GM18520 (cell line): Measurements from ENCODE around the gene PAM16.
"Not testable (repeated sequence)": the region's sequence is repeated elsewhere in the genome, so short reads cannot be mapped to it uniquely, and the experiment has no call there.

ENCODE experiments used
- ATAC-seq: cut with Tn5 transposase; IDR thresholded peaks from one replicate; pipeline ENCODE4 v1.9.1; 2021; ENCODE audit not compliant: unreplicated experiment

The PAM16 gene

DNA sequence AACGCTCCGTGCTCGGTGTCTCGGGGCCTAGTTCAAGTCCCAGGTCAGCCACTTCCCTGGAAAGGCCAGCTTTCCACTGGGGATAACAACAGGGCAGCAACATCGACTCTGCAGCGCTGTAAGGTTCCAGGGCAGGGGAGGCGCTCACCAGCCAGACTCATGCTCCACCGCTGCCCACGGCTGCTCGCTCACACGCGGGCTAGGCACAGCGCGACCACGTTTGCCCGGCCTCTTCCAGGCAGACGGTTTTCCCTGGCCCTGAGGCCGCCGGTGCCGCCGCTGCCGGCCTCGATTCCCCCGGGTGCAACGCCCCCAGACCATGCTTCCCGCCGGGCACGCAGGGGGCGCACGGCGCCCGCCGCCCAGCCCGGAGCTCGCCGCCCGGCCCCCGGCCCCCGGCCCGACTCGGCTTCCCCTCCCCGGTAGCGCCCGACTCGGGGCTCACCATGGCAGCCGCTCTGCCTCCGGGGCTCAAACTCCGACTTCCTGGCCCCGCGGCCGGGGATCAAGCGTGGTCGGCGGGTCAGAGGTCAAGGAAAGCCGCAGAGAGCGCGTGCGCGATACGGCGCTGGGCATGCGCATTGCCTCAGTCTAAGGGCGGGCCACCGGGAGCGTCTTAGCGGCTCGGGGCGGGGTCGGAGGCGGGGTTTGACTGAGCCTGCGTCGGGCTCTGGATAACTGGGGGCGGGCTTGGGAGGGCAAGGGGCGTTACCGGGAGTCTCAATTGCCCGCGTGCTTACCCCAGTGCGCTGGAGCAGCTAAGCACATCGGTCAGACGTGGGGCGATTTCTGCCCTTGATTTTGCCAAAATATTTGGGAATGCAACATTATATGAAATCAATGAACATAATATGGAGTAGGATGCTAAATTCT, at the start of gene PAM16:
Gene PAM16 (minus strand): TSS at position 535 of the 873 bp plus-strand sequence. CDS start 87 bp downstream, at position 448.
- peak; percentile 92 for ATAC-seq

DNA sequence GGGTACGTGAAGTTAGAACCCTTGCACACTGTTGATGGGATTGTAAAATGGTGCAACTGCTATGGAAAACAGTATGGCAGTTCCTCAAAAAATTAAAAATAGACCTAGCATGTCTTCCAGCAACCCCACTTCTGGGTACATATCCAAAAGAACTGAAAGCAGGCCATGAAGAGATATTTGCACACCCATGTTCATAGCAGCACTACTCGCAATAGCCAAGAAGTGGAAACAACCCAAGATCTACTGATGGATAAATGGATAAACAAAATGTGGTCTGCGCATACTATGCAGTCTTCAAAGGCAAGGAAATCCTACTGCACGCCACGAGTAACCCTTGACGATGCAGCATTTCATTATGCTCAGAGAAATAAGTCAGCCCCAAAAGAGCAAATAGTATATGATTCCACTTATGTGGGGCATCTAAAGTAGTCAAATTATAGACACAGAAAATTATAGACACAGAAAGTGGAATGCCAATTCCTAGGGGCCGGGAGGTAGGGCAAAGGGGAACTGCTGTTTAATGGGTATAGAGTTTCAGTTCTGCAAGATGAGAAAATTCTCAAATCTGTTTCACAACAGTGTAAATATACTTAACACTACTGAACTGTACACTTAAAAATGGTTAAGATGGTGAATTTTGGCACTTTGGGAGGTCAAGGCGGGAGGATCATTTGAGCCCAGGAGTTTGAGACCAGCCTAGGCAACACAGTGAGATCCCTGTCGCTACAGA, 48.0 kb upstream of the PAM16 start:
- no peak for ATAC-seq

DNA sequence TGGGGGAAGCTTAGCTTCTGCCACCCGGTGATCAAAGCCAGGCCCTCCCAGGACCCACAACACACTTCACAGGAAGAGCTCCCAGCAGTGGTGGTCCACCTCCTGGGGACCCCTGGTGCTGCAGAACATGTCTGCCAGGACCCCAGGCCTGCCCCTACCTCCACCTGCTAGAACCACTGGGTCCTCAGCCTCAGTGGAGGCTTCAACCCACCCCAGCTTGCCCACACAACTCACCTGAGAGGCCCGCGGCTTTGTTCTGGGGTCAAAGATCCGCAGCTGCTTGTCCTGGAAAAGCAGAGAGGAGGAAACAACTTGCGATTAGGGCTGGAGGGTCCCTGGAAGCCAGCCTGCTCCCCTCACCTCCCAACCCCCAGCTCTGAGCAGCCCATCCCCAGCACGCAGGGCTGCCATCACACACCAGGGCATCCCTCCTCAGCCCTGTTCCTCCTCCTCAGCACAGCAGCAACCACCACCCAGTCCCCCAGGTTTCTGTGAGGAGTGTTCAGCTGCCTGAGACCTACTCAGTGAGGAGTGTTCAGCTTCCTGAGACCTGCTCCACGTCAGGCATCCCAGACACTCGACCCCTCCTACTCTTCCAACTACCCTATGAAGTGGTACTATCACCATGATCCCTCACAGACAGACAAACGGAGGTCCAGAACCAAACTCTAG, 44.1 kb upstream of the PAM16 start:
- no peak for ATAC-seq

DNA sequence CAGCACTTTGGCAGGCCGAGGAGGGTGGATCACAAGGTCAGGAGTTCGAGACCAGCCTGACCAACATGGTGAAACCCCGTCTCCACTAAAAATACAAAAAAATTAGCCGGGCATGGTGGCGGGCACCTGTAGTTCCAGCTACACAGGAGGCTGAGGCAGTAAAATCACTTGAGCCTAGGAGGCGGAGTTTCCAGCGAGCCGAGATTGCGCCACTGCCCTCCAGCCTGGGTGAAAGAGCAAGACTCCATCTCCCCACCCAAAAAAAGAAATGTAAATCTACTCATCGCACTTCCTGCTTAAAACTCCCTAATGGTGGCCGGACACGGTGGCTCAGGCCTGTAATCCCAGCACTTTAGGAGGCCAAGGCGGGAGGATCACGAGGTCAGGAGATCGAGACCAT, 42.7 kb upstream of the PAM16 start:
- not testable (repeated sequence) for ATAC-seq

DNA sequence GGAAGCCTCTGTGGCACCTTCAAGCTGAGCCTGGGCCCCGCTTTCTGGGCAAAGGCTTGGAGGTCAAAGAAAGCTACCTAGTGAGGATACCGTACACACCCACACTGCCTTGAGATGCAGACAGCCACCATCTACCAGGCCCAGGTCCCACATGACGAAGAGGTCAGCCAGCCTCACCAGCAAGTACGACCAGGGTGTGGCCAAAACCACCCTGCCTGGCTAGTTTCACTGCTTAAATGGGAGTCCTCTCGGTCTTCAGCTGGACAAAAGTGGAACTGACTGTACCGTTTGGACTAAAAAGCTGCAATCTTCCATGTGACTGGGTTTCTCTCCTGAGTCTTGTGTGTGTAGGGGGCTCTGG, 42.1 kb upstream of the PAM16 start:
- ATAC-seq: no peak

DNA sequence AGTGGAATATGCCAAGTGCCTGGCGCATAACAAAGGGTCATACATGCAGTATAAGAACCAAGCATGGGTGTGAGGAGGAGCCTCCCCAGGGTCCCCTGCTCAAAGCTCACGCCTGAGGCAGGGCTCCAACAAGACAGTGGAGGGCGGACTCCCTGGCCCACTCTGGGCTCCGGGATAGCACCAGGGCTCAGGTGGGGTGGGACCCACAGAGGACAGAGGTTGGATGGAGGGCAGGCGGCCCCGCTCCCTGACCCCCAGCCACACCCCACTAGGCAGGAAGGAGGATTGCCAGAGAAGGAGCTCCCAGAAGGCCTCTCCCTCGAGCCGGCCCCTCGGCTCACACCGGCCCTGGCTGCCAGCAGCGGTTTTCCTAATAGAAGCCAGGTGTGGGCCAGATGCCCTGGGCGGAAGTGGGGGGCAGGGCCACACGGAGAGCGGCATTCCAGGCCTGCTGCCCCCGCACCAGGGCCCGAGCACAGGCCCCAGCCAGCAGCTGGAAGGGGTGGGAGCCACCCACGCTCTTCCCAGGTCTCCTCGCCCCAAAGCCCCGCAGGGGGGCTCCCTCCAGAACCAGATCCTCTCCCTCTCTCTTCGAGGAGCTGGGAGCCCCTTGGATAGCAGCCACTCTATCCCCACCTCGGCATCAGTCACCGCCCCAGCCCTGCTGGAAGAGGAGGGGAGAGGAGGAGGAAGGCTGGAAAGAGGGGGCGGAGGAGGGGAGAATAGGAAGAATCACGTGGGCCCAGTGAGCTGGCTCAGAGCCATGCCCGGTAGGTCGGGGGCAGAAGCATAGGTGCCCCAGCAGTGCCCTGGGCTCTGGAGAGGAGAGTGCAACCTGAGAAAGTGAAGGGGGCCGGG, 41.5 kb upstream of the PAM16 start:
- no peak for ATAC-seq

DNA sequence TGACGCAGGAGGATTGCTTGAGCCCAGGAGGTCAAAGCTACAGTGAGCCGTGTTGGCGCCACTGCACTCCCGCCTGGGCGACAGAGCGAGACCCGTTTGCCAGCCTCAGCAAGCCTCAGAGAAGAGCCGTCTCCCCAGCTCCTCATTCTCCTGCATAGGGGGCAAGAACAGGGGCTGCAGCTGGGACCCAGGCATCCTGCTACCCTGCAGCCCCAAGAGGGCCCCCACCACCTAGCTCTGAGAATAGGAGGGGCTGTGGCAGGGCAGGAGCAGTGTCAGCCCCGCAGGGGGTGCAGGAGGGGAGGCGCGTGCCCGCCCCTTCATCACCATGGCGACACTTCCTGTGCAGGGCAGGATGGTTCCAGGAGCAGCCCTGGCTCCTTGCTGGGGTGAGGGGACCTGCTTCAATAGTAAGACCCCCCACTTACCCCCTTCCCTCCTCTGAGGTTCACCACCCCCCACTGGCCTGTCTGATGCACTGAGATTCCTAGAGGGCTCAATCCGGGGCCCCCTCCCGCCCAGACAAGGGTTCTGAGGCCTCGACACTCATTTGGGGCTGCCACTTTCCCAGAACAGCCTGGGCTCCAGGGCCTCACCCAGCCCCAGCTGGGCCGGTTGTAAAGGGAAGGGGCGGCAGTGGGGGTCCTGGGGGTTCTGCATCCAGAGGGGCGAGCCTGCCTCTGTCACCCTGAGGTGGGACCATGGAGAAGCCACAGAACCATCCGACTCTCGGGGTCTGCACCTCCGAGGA, 40.7 kb upstream of the PAM16 start:
- no peak for ATAC-seq

DNA sequence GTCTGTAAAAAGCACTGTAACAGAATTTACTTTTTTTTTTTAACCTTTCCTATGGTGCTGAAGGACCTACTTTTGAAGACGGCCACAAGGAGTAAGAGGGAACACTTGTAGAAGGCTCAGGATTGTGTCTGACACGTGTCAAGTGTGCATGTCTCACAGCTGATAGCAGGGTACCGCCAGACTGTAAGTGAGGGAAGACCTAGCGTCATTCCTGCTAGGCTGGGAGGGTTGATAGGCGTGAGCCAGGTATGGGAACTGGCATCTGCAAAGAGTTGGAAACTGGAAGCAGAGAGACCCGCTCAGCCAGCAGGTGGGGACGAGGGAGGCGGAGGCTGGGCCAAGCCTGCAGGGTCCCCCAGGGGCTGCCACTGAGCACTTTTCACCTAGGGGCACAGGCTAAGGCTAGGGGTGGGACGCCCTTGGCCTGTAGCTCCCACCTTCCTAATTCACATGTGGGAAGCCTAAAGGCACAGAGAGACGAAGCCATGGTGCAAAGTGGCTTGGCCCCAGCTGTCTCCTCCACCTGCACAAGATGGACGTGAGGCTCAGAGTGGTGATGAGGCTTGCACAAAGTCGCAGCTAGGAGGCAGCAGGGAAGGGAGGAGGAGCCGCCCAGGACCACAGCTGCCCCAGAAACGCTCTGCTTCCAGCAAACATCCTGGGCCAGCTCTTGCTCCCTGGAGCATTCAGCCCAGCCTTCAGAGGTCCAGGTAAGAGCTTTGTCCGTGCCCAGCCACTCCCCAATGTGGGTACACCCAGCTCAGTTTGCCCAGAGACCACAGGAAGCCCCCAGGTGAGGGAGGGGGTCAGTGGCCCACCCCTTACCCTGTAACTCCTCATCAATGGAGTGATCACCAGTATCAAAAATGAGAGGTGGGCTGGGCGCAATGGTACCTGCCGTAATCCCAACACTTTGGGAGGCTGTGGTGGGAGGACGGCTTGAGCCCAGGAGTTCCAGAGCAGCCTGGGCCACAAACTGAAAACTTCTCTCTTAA, 39.4 kb upstream of the PAM16 start:
- no peak for ATAC-seq

DNA sequence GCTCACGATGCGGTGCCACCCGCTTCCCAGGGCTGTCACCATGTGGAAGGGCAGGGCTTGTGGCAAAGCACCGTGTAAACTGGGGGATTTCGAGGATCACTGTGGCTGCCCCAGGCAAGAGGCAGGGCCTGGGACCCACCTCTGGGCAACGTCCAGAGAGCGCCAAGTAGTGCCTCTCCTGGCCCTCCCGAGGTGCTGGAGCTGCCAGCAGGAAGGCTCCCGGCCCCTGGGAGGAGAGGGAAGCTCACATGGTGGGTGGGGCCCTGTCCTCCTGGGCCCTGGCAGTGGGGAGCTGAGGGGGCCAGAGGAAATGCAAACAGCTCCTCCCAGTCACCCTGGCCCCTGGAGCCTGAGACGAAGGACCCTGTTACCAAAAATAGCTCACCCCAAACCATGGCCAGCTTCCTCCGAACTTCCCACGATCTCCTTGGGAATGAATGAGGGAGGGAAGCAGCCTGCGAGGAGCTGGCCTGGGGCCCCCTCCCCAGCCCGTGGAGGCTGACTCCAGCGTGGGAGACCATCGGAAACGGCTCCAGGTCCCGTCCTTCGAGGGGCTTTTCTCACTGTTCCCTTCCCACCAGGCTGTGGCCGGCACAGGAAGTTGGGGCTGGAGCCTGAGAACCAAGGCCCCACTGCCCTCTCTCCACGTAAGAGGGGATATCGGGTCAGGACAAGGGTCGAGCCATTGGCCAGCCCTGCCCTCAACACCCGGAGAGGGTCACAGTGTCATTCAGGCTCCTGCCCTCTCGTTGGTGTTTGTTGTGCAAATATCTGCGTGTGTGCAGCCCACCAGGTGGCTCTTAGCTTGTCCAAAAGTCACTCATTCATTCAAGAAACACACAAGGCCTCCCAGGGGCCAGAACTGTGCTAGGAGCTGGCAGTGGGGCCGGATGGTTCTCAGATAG, 38.2 kb upstream of the PAM16 start:
- no peak for ATAC-seq

DNA sequence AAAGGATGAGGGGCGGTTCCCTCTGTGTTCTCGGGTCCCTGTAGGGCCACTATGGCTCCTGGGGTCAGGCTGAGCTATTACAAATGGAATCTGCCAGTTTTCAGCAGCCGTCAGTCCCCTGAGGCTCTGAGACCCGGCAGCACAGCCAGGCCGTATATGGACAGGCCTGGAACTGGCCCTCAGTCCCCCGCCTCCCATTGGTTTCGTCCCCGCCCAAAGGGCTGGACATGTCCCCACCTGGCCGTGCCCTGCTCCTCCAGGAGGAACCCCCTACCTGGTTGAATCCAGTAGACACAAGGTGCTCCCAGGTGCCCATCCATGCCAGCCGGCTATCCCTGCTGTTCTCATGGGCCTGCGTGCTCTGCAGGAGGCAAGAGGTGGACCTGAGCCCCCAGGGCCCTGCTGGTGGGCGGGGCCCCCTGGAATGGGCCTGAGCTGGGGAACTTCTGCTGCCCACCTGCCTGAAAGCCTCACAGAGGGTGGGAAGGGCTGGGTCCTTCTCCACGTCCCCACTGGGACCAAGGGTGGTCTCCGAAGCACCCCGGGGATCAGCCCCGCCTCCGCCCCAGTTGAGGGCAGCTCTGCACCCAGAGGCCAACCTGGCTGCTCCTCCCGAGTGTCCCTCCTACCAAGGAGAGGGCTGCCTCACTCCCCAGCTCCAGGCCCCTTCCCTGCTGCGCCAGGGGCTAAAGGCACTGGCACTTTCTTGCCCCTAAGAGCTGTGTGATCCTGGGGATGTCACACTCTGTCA, 37.3 kb upstream of the PAM16 start:
- no peak for ATAC-seq

DNA sequence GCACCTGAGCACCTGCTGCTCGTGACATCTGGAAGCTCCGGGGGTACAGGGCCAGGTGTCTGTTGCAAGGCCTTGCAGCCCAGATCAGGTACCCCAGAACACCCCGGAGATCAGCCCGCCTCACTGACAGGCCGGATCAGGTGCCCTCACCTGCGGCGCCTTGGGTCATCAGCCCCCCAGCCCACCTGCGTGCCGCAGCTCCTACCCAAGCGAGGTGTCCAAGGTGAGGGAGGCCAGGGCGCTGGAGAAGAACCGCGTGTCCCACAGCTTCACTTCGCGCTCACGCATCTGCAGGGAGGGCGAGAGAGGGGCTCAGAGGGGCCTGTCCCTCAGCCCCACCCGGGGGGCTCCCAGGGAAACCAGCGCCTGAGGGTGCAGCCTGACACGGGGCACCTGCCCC, 36.7 kb upstream of the PAM16 start:
- no peak for ATAC-seq

DNA sequence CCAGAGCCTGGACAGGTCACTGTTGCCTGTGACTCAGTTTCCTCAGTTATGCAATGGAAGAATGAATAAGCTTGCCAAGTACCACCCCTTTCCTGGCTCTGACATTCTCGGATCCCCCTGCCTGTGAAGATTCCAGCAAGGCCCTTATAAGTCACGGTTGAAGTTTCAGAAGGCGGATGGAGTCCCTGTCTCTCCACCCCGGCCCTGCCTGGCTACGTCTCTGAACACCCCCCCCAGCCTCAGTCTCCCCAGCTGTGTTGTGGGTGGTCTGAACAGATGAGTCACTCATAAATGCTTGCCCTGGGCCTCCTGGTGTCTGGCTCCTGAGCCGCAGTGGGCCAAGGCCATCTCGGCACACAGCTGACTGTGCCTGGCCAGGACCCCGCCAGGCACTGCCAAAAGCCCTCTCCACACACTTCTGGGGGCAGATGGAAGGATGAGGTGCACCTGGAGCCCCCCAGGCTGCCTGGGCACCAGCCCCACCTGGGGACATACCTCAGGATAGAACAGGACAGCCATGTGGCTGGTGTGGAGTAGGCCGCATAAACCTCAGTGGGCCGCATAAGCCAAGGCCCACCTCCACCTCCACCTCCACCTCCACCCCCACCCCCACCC, 35.9 kb upstream of the PAM16 start:
- no peak for ATAC-seq

DNA sequence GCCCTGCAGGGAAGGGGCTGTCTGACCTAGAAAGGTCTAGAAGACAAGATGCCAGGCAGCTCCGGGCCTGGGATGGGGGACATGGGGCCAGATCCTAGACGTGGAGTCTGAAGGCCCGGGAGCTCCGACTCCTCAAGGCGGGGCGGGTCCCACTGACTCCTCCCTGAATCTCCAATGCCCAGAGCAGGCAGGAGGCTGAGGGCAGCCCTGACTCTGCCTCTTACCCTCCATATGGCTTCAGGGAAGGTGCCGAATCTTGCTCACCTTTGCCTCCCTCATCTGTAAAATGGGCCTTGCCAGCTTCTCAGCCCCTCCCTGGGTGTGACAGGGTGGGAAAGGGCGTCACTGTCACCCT, 35.3 kb upstream of the PAM16 start:
- no peak for ATAC-seq

DNA sequence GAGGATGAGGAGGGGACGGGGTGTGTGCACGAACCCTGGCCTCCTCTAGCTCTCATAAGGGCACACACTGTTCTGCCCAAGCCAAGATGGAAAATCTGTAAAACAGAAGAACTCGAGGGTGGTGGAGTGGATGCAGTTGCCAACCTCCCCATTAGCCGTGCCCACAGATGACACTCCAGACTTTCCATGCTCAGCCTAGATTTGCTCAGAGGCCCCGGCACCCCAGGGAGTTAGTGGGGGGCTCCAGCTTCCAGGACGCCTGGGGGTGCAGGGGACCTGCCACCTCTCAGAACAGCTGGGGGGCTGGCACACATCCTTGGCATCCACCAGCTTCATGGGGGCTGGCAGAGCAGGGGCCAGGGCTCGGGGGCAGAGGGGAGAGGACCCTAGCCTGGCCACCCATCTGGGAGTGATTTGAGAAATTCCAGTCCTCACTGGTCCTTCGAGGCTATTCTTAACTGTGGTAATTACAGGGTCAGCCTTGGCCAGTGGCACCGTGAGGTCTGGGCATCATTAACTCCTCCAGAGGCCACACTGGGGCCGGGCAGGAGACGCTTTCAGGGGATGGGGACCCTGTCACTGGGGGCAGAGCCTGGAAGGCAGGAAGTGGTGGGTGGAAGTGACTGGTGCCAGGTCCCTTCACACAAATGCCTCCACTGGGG, 34.8 kb upstream of the PAM16 start:
- no peak for ATAC-seq

DNA sequence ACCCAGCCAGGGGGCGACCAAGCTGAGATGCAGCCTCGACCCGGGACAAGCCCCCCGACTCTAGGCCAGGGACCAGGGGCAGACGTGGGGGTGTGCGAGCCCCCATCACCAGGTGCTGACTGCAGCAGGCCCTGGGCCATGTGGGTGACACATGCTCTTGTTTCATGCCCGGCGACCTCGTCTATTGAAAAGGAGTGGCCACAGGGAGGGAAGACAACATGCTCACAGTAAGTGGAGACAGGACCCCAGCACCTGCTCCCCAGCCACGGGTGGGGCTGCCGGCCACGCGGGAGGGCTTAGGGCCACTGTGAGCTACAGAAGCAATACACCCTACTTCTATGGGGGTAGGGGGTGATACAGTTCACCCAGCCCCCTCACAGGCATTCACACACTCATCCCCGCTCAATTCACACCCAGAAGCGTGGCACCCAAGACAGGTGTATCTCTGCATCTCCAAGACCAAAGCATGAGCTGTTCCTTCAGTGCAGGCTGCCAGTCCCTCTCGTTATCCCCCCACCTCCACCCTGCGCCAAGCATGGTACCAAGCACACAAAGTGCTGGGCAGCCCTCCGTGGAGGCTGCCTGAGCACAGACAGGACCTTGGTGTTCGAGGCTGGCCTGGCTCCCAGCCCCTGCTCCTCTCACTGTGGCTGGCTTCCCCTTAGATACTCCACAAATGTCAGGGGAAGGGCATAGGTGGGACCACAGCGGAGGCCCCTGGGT, 34.1 kb upstream of the PAM16 start:
- no peak for ATAC-seq

DNA sequence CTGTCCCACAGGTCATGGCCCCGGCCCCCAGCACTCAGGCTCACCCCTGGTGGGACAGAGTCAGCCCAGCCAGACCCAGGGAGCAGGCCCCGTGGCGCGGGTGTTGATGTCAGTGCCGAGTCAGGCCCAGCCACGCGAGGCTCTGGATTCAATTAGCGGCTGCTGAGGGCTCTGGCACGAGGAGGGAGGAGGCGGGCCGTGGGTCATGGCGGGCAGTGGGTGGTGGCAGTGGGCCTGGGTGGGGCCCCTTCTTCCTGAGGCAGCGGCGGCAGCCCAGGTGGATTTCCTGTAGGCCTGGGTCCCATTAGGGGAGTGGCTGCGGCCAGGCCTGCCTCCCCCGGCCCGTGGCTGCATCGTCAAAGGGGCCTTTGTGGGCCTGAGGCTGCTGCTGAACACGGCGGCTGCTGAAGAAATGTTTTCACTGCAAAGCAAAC, 33.4 kb upstream of the PAM16 start:
- ATAC-seq: no peak
